Bronchial epithelial cell (primary cell): ENCODE data around the gene NXPE2. TPM values are rescaled to one million over a fixed set of nuclear protein-coding genes. Genes with fewer than 3 reads are reported as not detected.

Experiments used
- total RNA-seq: library from RNA; depleted of rRNA; stranded (reverse); fragments of >200 nt; gene quantifications from 2 replicates; pipeline ENCODE4 v1.2.1, GENCODE V29; 2014

The NXPE2 gene
- total RNA-seq, 1 donor from 2014 or later, result not detected

Other genes with a start within 250 kb of the NXPE2 start
- gene REXO2, start 239.1 kb upstream of the NXPE2 start, total RNA-seq, result 143 and 160 TPM in 2 replicates
- gene NXPE1, start 118.6 kb upstream of the NXPE2 start, total RNA-seq, result not detected in 2 replicates
- gene NXPE4, start 82.7 kb upstream of the NXPE2 start, total RNA-seq, result not detected in 2 replicates